Measurements from ENCODE around the gene SEC62. TPM values are rescaled to one million over a fixed set of nuclear protein-coding genes. Genes with fewer than 3 reads are reported as not detected.

Gene SEC62
- total and polyA plus RNA-seq, 8 donors: 146 to 155 (median 149) TPM

DNA sequence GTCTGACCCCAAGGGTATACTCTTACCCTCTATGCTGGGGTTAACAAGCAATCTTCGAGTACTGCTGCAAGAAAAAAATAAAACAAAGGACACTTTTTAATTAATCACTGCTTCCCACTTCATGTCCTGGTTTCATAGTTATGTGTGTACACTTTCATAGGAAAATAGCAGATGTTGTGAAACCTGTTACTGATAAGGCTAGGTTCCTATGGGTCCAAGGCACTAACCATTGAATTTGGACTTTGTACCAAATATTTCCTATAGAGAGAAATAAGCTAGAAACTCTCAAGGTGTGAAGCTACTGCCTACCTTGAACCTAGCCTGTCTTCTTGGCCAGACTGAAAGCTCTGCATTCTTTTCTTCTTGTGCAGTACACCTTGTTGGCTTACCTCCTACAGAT lies 56.6 kb downstream of the SEC62 start:
- H3K27me3 ChIP-seq: no peaks in the 10 kb centered on the region
- no peak for DNase-seq
- H3K9me3 ChIP-seq: no peaks in the 10 kb centered on the region
- H3K4me1 ChIP-seq: peaks cover 0 to 22% of the 10 kb centered on the region in 2 donors
- no peak overlapping the region for H3K27ac ChIP-seq
- TF ChIP-seq CTCF (IDR thresholded peaks at IDR 0.05): no peak
- intact Hi-C loops (cut with DNase I): no loop called here
- ATAC-seq: peak; percentile 14
- no peaks in the 10 kb centered on the region for H3K36me3 ChIP-seq
- no peak overlapping the region for H3K4me3 ChIP-seq

- DNase-seq (no peak), ATAC-seq (no peak)
- Histone ChIP-seq H3K27ac (peak overlapping the region in 1 of 2 donors; percentile 87), H3K4me1 (peaks cover 0 to 22% of the 10 kb centered on the region in 2 donors), H3K9me3 (no peaks in the 10 kb centered on the region), H3K4me3 (no peak overlapping the region), H3K36me3 (no peaks in the 10 kb centered on the region), H3K27me3 (no peaks in the 10 kb centered on the region)
- no peak for TF ChIP-seq CTCF (IDR thresholded peaks at IDR 0.05)
- intact Hi-C loops (cut with DNase I): no loop called here
Observed at GRCh38 chr3:170024581-170024980, 58.0 kb downstream of the SEC62 start.

- no peaks in the 10 kb centered on the region for H3K9me3 ChIP-seq
- no peaks in the 10 kb centered on the region for H3K36me3 ChIP-seq
- H3K4me3 ChIP-seq: no peak overlapping the region
- H3K4me1 ChIP-seq: peaks cover 0 to 22% of the 10 kb centered on the region in 2 donors
- intact Hi-C loops (cut with DNase I): no loop called here
- no peak for ATAC-seq
- no peak for TF ChIP-seq CTCF (IDR thresholded peaks at IDR 0.05)
- no peaks in the 10 kb centered on the region for H3K27me3 ChIP-seq
- DNase-seq: no peak
- peak overlapping the region in 1 of 2 donors; percentile 13 for H3K27ac ChIP-seq
Observed at GRCh38 chr3:170027233-170028102, 60.9 kb downstream of the SEC62 start.

DNA sequence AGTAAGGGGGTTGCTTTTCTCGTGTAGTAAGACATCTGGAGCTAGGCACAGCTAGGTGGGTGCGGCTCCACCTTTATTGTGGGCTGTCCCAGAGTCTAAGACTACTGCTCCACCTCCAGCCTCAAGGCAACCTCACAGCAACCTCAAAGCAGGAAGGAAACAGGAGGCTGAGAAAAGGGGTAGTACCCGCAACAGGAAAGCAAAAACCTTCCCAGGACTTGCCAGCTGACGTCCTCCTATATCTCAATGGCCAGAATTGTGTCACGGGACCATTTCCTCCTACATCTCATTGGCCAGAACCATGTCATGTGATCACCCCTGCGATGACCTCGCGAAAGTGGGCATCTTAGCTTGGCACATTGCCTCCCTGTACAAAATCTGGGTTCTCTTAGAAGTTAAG lies 66.9 kb downstream of the SEC62 start:
- peak overlapping the region in 1 of 2 donors; percentile 60 for H3K27ac ChIP-seq
- peaks cover 0 to 12% of the 10 kb centered on the region in 2 donors for H3K27me3 ChIP-seq
- intact Hi-C loops (cut with DNase I): no loop called here
- peaks cover 6 to 12% of the 10 kb centered on the region in 2 donors for H3K4me1 ChIP-seq
- DNase-seq (no peak), ATAC-seq (no peak)
- no peaks in the 10 kb centered on the region for H3K9me3 ChIP-seq
- no peak overlapping the region for H3K4me3 ChIP-seq
- TF ChIP-seq CTCF (IDR thresholded peaks at IDR 0.05): no peak
- H3K36me3 ChIP-seq: no peaks in the 10 kb centered on the region

Measured in left lung (tissue), 10 donors.